ENCODE measurements around the gene RUSC2.
"Not testable (repeated sequence)": the region's sequence is repeated elsewhere in the genome, so short reads cannot be mapped to it uniquely, and the experiment has no call there.

Gene RUSC2

GRCh38 chr9:35523556-35523955, 33.6 kb downstream of the RUSC2 start:
- DNase-seq (ENCODE audit: low spot score), result not testable (repeated sequence)

GRCh38 chr9:35526087-35526801, 36.3 kb downstream of the RUSC2 start:
- no peak for DNase-seq (ENCODE audit: low spot score)

GRCh38 chr9:35529161-35529823, 39.4 kb downstream of the RUSC2 start:
- no peak for DNase-seq (ENCODE audit: low spot score)

DNA sequence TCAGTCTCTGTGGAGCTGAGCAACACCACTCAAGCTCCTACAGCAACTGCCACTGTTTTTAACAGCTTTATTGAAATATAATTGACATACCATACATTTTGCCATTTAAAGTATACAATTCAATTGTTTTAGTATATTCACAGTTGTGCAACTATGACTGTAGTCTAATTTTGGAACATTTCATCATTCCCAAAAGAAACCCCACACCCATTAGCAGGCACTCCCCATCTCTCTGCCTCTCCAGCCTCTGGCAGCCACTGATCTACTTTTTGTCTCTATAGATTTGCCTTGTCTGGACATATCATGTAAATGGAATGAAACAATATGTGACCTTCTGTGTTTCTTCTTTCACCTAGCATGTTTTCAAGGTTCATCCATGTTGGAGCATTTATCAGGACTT, 43.5 kb downstream of the RUSC2 start:
- DNase-seq (ENCODE audit: low spot score), result no peak

- DNase-seq (ENCODE audit: low spot score), result not testable (repeated sequence)
Observed at GRCh38 chr9:35534921-35535320, 45.0 kb downstream of the RUSC2 start.

- DNase-seq (ENCODE audit: low spot score), result no peak
Observed at GRCh38 chr9:35537913-35538312, 48.0 kb downstream of the RUSC2 start.

- peak; percentile 83 for DNase-seq (ENCODE audit: low spot score)
Observed at GRCh38 chr9:35538361-35539234, 48.7 kb downstream of the RUSC2 start.

All from kidney capillary endothelial cell (primary cell).